HepG2 (cell line): ENCODE results near the gene SELENOM. TPM values are rescaled to one million over a fixed set of nuclear protein-coding genes. Genes with fewer than 3 reads are reported as not detected.

ENCODE experiments used
- CHD4 ChIP-seq: fragments of 200-600 bp; sonication (generic); IDR thresholded peaks from 2 replicates; pipeline ENCODE4 v1.7.0; 2017; ENCODE audit warnings: mild to moderate bottlenecking, low read length, borderline replicate concordance
- HMG20A ChIP-seq: IDR thresholded peaks from 2 replicates; pipeline ENCODE4 v1.6.1; 2016; ENCODE audit warnings: borderline replicate concordance
- HOXA7 ChIP-seq: sonication (generic); formaldehyde crosslinking; IDR thresholded peaks from 2 replicates; pipeline ENCODE4 v1.8.1; 2022; ENCODE audit warnings: mild to moderate bottlenecking, missing genetic modification reagents, moderate library complexity
- NONO ChIP-seq, 2 experiments: fragments of 450-650 bp in 1 of 2; sonication (generic) in 1 of 2; formaldehyde crosslinking in 1 of 2; IDR thresholded peaks in 1 of 2; conservative IDR thresholded peaks in 1 of 2; 2 replicates each; pipeline versions ENCODE4 v1.6.1 to v1.8.0; 2017 to 2022; ENCODE audit warnings: mild to moderate bottlenecking in 1 of 2, missing genetic modification reagents in 1 of 2, moderate library complexity in 1 of 2
- PCBP1 ChIP-seq: fragments of 200-400 bp; formaldehyde crosslinking; IDR thresholded peaks from 2 replicates; pipeline ENCODE4 v1.6.1; 2017; ENCODE audit warnings: mild to moderate bottlenecking, low read depth, low read length, borderline replicate concordance
- PPARG ChIP-seq: conservative IDR thresholded peaks from 2 replicates; pipeline ENCODE4 v1.6.1; 2016; ENCODE audit warnings: missing biosample characterization, missing genetic modification reagents
- SAP130 ChIP-seq: IDR thresholded peaks from 2 replicates; pipeline ENCODE4 v1.6.1; 2016; ENCODE audit warnings: low read depth
- TP53 ChIP-seq: sonication (generic); formaldehyde crosslinking; conservative IDR thresholded peaks from 2 replicates; pipeline ENCODE4 v1.4.0; 2020; ENCODE audit warnings: missing genetic modification reagents
- ZMAT3 ChIP-seq: sonication (generic); formaldehyde crosslinking; conservative IDR thresholded peaks from 2 replicates; pipeline ENCODE4 v1.7.0; 2021; ENCODE audit warnings: missing genetic modification reagents
- ZNF317 ChIP-seq: sonication (generic); formaldehyde crosslinking; IDR thresholded peaks from 2 replicates; pipeline ENCODE4 v1.5.0; 2020; ENCODE audit warnings: mild to moderate bottlenecking, missing genetic modification reagents
- ZNF572 ChIP-seq: sonication (generic); formaldehyde crosslinking; IDR thresholded peaks from 2 replicates; pipeline ENCODE4 v1.5.1; 2020; ENCODE audit warnings: mild to moderate bottlenecking, missing genetic modification reagents
- ZNF772 ChIP-seq: sonication (generic); formaldehyde crosslinking; IDR thresholded peaks from 2 replicates; pipeline ENCODE4 v1.5.0; 2020; ENCODE audit warnings: mild to moderate bottlenecking, missing genetic modification reagents
- ZNF816 ChIP-seq: sonication (generic); formaldehyde crosslinking; IDR thresholded peaks from 2 replicates; pipeline ENCODE4 v1.8.0; 2022; ENCODE audit warnings: missing genetic modification reagents, mild to moderate bottlenecking, borderline replicate concordance
- polyA plus RNA-seq, 8 experiments: library from polyadenylated mRNA; depleted of rRNA in 3 of 8; stranded (reverse) in 7 of 8; unstranded in 1 of 8; fragments of >200 nt; fragmentation: Illumina TruSeq in 4 of 8; extraction: Trizol in 4 of 8; gene quantifications; 2 replicates each; pipeline versions ENCODE4 v1.2.1 to v1.2.3, GENCODE V29; 2011 to 2016; ENCODE audit warnings: low read depth in 4 of 8, missing spikeins in 1 of 8, mixed read lengths in 1 of 8; ENCODE audit not compliant: insufficient read depth in 1 of 8
- total RNA-seq, 5 experiments: library from RNA; depleted of rRNA; stranded (reverse); fragments of >200 nt; fragmentation: Illumina TruSeq; extraction: Trizol; gene quantifications; 2 replicates each; pipeline ENCODE4 v1.2.3, GENCODE V29; 2016; ENCODE audit warnings: low read depth in 1 of 5
- TF ChIP-seq, protein P1 (sequence below): sonication (generic); formaldehyde crosslinking; IDR thresholded peaks from 2 replicates; pipeline ENCODE4 v1.5.1; 2020; ENCODE audit warnings: missing genetic modification reagents, mild to moderate bottlenecking, borderline replicate concordance
- TF ChIP-seq, protein P2 (sequence below): IDR thresholded peaks from 2 replicates; pipeline ENCODE4 v1.6.1; 2016; ENCODE audit warnings: low read depth, control low read depth
- TF ChIP-seq, protein P3 (sequence below), 2 experiments: IDR thresholded peaks; 2 replicates each; pipeline ENCODE4 v1.6.1; 2011 to 2012; ENCODE audit warnings: low read length in 2 of 2, borderline replicate concordance in 1 of 2, low read depth in 1 of 2, mild to moderate bottlenecking in 1 of 2, moderate library complexity in 1 of 2
- TF ChIP-seq, protein P4 (sequence below): sonication (generic); formaldehyde crosslinking; IDR thresholded peaks from 2 replicates; pipeline ENCODE4 v1.4.0; 2020; ENCODE audit warnings: missing genetic modification reagents

SELENOM gene
- total and polyA plus RNA-seq, 2 of the 13 experiments (the other 11 are each of a cell fraction or from before 2014, with no cell fraction given), result 4.1 to 4.3 TPM

DNA sequence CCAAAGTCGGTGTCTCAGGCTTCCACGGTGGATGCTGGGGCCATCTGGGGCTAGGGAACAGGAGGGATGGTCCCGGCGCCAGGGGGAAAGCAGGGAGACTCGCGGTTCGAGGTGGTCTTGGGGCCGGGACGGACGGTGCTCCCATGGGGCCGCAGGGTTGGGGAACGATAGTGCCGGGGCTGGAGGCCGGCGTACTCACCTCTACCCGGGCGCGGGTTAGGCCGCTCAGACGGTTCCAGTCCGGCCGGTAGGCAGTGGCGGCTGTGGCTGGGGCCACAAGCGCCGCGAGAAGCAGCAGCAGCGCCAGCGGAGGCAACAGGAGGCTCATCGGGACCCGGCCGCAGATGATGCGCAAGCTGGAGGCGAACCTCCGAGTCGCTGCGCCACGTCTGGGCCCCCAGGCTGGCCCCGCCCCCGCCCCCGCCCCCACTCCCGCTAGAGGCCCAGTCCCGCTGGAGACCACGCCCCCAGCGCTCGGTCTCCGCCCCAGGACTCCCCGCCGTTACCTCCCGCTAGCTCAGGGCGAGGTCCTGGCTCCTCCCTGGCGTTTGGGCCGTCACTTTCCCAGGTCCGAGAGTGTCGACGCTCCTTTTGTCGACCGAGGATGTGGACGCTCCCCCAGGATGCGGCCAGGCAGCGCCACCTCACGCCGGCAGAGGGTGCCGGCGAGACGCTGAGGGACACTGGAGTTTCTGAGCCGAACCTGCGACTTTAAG lies at the start of gene SELENOM (continued):
- TF ChIP-seq PCBP1, result 0 out of 2 replicates have a peak, but pooled peaks have one; percentile 22
- TF ChIP-seq, protein P1, sequence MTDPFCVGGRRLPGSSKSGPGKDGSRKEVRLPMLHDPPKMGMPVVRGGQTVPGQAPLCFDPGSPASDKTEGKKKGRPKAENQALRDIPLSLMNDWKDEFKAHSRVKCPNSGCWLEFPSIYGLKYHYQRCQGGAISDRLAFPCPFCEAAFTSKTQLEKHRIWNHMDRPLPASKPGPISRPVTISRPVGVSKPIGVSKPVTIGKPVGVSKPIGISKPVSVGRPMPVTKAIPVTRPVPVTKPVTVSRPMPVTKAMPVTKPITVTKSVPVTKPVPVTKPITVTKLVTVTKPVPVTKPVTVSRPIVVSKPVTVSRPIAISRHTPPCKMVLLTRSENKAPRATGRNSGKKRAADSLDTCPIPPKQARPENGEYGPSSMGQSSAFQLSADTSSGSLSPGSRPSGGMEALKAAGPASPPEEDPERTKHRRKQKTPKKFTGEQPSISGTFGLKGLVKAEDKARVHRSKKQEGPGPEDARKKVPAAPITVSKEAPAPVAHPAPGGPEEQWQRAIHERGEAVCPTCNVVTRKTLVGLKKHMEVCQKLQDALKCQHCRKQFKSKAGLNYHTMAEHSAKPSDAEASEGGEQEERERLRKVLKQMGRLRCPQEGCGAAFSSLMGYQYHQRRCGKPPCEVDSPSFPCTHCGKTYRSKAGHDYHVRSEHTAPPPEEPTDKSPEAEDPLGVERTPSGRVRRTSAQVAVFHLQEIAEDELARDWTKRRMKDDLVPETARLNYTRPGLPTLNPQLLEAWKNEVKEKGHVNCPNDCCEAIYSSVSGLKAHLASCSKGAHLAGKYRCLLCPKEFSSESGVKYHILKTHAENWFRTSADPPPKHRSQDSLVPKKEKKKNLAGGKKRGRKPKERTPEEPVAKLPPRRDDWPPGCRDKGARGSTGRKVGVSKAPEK (CRISPR knock-in tag), result no peak
- TF ChIP-seq CHD4, result no peak
- TF ChIP-seq ZMAT3 (CRISPR knock-in tag), result peak; percentile 78; the same call in 1 of the 2 replicates
- TF ChIP-seq ZNF317 (CRISPR knock-in tag), result no peak
- TF ChIP-seq ZNF772, result no peak
- TF ChIP-seq HMG20A, result no peak
- TF ChIP-seq PPARG, result 0 out of 2 replicates have a peak, but pooled peaks have one; percentile 26
- TF ChIP-seq TP53 (CRISPR knock-in tag), result no peak
- TF ChIP-seq, protein P2, sequence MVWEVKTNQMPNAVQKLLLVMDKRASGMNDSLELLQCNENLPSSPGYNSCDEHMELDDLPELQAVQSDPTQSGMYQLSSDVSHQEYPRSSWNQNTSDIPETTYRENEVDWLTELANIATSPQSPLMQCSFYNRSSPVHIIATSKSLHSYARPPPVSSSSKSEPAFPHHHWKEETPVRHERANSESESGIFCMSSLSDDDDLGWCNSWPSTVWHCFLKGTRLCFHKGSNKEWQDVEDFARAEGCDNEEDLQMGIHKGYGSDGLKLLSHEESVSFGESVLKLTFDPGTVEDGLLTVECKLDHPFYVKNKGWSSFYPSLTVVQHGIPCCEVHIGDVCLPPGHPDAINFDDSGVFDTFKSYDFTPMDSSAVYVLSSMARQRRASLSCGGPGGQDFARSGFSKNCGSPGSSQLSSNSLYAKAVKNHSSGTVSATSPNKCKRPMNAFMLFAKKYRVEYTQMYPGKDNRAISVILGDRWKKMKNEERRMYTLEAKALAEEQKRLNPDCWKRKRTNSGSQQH (CRISPR knock-in tag), result no peak
- TF ChIP-seq, protein P3, sequence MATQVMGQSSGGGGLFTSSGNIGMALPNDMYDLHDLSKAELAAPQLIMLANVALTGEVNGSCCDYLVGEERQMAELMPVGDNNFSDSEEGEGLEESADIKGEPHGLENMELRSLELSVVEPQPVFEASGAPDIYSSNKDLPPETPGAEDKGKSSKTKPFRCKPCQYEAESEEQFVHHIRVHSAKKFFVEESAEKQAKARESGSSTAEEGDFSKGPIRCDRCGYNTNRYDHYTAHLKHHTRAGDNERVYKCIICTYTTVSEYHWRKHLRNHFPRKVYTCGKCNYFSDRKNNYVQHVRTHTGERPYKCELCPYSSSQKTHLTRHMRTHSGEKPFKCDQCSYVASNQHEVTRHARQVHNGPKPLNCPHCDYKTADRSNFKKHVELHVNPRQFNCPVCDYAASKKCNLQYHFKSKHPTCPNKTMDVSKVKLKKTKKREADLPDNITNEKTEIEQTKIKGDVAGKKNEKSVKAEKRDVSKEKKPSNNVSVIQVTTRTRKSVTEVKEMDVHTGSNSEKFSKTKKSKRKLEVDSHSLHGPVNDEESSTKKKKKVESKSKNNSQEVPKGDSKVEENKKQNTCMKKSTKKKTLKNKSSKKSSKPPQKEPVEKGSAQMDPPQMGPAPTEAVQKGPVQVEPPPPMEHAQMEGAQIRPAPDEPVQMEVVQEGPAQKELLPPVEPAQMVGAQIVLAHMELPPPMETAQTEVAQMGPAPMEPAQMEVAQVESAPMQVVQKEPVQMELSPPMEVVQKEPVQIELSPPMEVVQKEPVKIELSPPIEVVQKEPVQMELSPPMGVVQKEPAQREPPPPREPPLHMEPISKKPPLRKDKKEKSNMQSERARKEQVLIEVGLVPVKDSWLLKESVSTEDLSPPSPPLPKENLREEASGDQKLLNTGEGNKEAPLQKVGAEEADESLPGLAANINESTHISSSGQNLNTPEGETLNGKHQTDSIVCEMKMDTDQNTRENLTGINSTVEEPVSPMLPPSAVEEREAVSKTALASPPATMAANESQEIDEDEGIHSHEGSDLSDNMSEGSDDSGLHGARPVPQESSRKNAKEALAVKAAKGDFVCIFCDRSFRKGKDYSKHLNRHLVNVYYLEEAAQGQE (IDR thresholded peaks at IDR 0.05; ENCODE audit: borderline replicate concordance in 1 of 2, low read depth in 1 of 2, low read length in 2 of 2), result no peak
- TF ChIP-seq HOXA7 (CRISPR knock-in tag), result no peak
- TF ChIP-seq ZNF572 (CRISPR knock-in tag), result no peak
- TF ChIP-seq, protein P4, sequence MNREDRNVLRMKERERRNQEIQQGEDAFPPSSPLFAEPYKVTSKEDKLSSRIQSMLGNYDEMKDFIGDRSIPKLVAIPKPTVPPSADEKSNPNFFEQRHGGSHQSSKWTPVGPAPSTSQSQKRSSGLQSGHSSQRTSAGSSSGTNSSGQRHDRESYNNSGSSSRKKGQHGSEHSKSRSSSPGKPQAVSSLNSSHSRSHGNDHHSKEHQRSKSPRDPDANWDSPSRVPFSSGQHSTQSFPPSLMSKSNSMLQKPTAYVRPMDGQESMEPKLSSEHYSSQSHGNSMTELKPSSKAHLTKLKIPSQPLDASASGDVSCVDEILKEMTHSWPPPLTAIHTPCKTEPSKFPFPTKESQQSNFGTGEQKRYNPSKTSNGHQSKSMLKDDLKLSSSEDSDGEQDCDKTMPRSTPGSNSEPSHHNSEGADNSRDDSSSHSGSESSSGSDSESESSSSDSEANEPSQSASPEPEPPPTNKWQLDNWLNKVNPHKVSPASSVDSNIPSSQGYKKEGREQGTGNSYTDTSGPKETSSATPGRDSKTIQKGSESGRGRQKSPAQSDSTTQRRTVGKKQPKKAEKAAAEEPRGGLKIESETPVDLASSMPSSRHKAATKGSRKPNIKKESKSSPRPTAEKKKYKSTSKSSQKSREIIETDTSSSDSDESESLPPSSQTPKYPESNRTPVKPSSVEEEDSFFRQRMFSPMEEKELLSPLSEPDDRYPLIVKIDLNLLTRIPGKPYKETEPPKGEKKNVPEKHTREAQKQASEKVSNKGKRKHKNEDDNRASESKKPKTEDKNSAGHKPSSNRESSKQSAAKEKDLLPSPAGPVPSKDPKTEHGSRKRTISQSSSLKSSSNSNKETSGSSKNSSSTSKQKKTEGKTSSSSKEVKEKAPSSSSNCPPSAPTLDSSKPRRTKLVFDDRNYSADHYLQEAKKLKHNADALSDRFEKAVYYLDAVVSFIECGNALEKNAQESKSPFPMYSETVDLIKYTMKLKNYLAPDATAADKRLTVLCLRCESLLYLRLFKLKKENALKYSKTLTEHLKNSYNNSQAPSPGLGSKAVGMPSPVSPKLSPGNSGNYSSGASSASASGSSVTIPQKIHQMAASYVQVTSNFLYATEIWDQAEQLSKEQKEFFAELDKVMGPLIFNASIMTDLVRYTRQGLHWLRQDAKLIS (CRISPR knock-in tag), result no peak
- no peak for TF ChIP-seq NONO (IDR thresholded peaks at IDR 0.05)
- TF ChIP-seq NONO (CRISPR knock-in tag; conservative IDR thresholded peaks at IDR 0.05), result peak; percentile 58; the same call in 1 of the 2 replicates
- peak; percentile 60 for TF ChIP-seq SAP130 (CRISPR knock-in tag)
- no peak for TF ChIP-seq ZNF816
